ENCODE data around the gene VSNL1.
A peak's percentile ranks its signal among the peaks of the same experiment; 100 is the strongest.

The VSNL1 gene

GRCh38 chr2:17587469-17587868 lies 47.0 kb downstream of the VSNL1 start:
- no peak overlapping the region for H3K27ac ChIP-seq (ENCODE audit: low read length)
- H3K4me1 ChIP-seq (ENCODE audit: control insufficient read depth, low read depth, low read length), result peaks cover 16% of the 10 kb centered on the region

GRCh38 chr2:17588031-17588430 lies 47.5 kb downstream of the VSNL1 start:
- Histone ChIP-seq H3K27ac (ENCODE audit: low read length) (no peak overlapping the region), H3K4me3 (ENCODE audit: low read length) (no peak overlapping the region), H3K27me3 (ENCODE audit: control insufficient read depth, insufficient read depth, low read length) (no peaks in the 10 kb centered on the region), H3K36me3 (ENCODE audit: control insufficient read depth, low read depth, low read length) (no peaks in the 10 kb centered on the region), H3K9ac (ENCODE audit: low read length) (no peak overlapping the region), H3K4me1 (ENCODE audit: control insufficient read depth, low read depth, low read length) (peaks cover 16% of the 10 kb centered on the region), H3K9me3 (ENCODE audit: control insufficient read depth, low read depth, low read length) (no peaks in the 10 kb centered on the region)

More at GRCh38 chr2:17587469-17587868, 47.0 kb downstream of the VSNL1 start:
- Histone ChIP-seq H3K9ac (ENCODE audit: low read length) (no peak overlapping the region), H3K36me3 (ENCODE audit: control insufficient read depth, low read depth, low read length) (no peaks in the 10 kb centered on the region), H3K27me3 (ENCODE audit: control insufficient read depth, insufficient read depth, low read length) (no peaks in the 10 kb centered on the region), H3K4me3 (ENCODE audit: low read length) (no peak overlapping the region), H3K9me3 (ENCODE audit: control insufficient read depth, low read depth, low read length) (no peaks in the 10 kb centered on the region)

- Histone ChIP-seq H3K9ac (ENCODE audit: low read length) (no peak overlapping the region), H3K4me1 (ENCODE audit: control insufficient read depth, low read depth, low read length) (peaks cover 16% of the 10 kb centered on the region), H3K36me3 (ENCODE audit: control insufficient read depth, low read depth, low read length) (peaks cover 7% of the 10 kb centered on the region), H3K9me3 (ENCODE audit: control insufficient read depth, low read depth, low read length) (no peaks in the 10 kb centered on the region), H3K27ac (ENCODE audit: low read length) (no peak overlapping the region), H3K27me3 (ENCODE audit: control insufficient read depth, insufficient read depth, low read length) (no peaks in the 10 kb centered on the region), H3K4me3 (ENCODE audit: low read length) (no peak overlapping the region)
These were observed 49.0 kb downstream of the VSNL1 start for GRCh38 chr2:17589406-17590035.

- no peaks in the 10 kb centered on the region for H3K27me3 ChIP-seq (ENCODE audit: control insufficient read depth, insufficient read depth, low read length)
- H3K4me1 ChIP-seq (ENCODE audit: control insufficient read depth, low read depth, low read length), result peaks cover 16% of the 10 kb centered on the region
- H3K4me3 ChIP-seq (ENCODE audit: low read length), result no peak overlapping the region
- no peak overlapping the region for H3K9ac ChIP-seq (ENCODE audit: low read length)
- peaks cover 7% of the 10 kb centered on the region for H3K36me3 ChIP-seq (ENCODE audit: control insufficient read depth, low read depth, low read length)
- H3K9me3 ChIP-seq (ENCODE audit: control insufficient read depth, low read depth, low read length), result no peaks in the 10 kb centered on the region
- H3K27ac ChIP-seq (ENCODE audit: low read length), result peak overlapping the region; percentile 51
These were observed 49.9 kb downstream of the VSNL1 start for GRCh38 chr2:17590342-17590911.

- no peak overlapping the region for H3K4me3 ChIP-seq (ENCODE audit: low read length)
- H3K9me3 ChIP-seq (ENCODE audit: control insufficient read depth, low read depth, low read length), result no peaks in the 10 kb centered on the region
- no peak overlapping the region for H3K27ac ChIP-seq (ENCODE audit: low read length)
- H3K36me3 ChIP-seq (ENCODE audit: control insufficient read depth, low read depth, low read length), result peaks cover 7% of the 10 kb centered on the region
- no peak overlapping the region for H3K9ac ChIP-seq (ENCODE audit: low read length)
- H3K4me1 ChIP-seq (ENCODE audit: control insufficient read depth, low read depth, low read length), result peaks cover 18% of the 10 kb centered on the region
- no peaks in the 10 kb centered on the region for H3K27me3 ChIP-seq (ENCODE audit: control insufficient read depth, insufficient read depth, low read length)
These were observed 51.4 kb downstream of the VSNL1 start for GRCh38 chr2:17591846-17592245.

- H3K4me3 ChIP-seq (ENCODE audit: low read length), result no peak overlapping the region
- H3K27ac ChIP-seq (ENCODE audit: low read length), result no peak overlapping the region
- peaks cover 27% of the 10 kb centered on the region for H3K4me1 ChIP-seq (ENCODE audit: control insufficient read depth, low read depth, low read length)
- no peak overlapping the region for H3K9ac ChIP-seq (ENCODE audit: low read length)
- peaks cover 7% of the 10 kb centered on the region for H3K36me3 ChIP-seq (ENCODE audit: control insufficient read depth, low read depth, low read length)
- no peaks in the 10 kb centered on the region for H3K9me3 ChIP-seq (ENCODE audit: control insufficient read depth, low read depth, low read length)
- H3K27me3 ChIP-seq (ENCODE audit: control insufficient read depth, insufficient read depth, low read length), result no peaks in the 10 kb centered on the region
These were observed 52.4 kb downstream of the VSNL1 start for GRCh38 chr2:17592731-17593409.

- Histone ChIP-seq H3K4me3 (ENCODE audit: low read length) (no peak overlapping the region), H3K27me3 (ENCODE audit: control insufficient read depth, insufficient read depth, low read length) (no peaks in the 10 kb centered on the region), H3K27ac (ENCODE audit: low read length) (no peak overlapping the region), H3K9me3 (ENCODE audit: control insufficient read depth, low read depth, low read length) (no peaks in the 10 kb centered on the region), H3K9ac (ENCODE audit: low read length) (no peak overlapping the region), H3K36me3 (ENCODE audit: control insufficient read depth, low read depth, low read length) (peaks cover 7% of the 10 kb centered on the region), H3K4me1 (ENCODE audit: control insufficient read depth, low read depth, low read length) (peaks cover 30% of the 10 kb centered on the region)
These were observed 52.9 kb downstream of the VSNL1 start for GRCh38 chr2:17593445-17593840.

- no peak overlapping the region for H3K9ac ChIP-seq (ENCODE audit: low read length)
- H3K27me3 ChIP-seq (ENCODE audit: control insufficient read depth, insufficient read depth, low read length), result no peaks in the 10 kb centered on the region
- peaks cover 34% of the 10 kb centered on the region for H3K4me1 ChIP-seq (ENCODE audit: control insufficient read depth, low read depth, low read length)
- no peak overlapping the region for H3K27ac ChIP-seq (ENCODE audit: low read length)
- no peaks in the 10 kb centered on the region for H3K9me3 ChIP-seq (ENCODE audit: control insufficient read depth, low read depth, low read length)
- no peak overlapping the region for H3K4me3 ChIP-seq (ENCODE audit: low read length)
- H3K36me3 ChIP-seq (ENCODE audit: control insufficient read depth, low read depth, low read length), result peaks cover 7% of the 10 kb centered on the region
These were observed 53.5 kb downstream of the VSNL1 start for GRCh38 chr2:17593841-17594491.

GRCh38 chr2:17594533-17595401 lies 54.3 kb downstream of the VSNL1 start:
- Histone ChIP-seq H3K4me3 (ENCODE audit: low read length) (no peak overlapping the region), H3K4me1 (ENCODE audit: control insufficient read depth, low read depth, low read length) (peaks cover 33% of the 10 kb centered on the region), H3K9me3 (ENCODE audit: control insufficient read depth, low read depth, low read length) (no peaks in the 10 kb centered on the region), H3K27ac (ENCODE audit: low read length) (no peak overlapping the region), H3K27me3 (ENCODE audit: control insufficient read depth, insufficient read depth, low read length) (no peaks in the 10 kb centered on the region), H3K9ac (ENCODE audit: low read length) (no peak overlapping the region), H3K36me3 (ENCODE audit: control insufficient read depth, low read depth, low read length) (peaks cover 7% of the 10 kb centered on the region)

- no peaks in the 10 kb centered on the region for H3K9me3 ChIP-seq (ENCODE audit: control insufficient read depth, low read depth, low read length)
- no peak overlapping the region for H3K9ac ChIP-seq (ENCODE audit: low read length)
- no peaks in the 10 kb centered on the region for H3K36me3 ChIP-seq (ENCODE audit: control insufficient read depth, low read depth, low read length)
- no peak overlapping the region for H3K27ac ChIP-seq (ENCODE audit: low read length)
- no peaks in the 10 kb centered on the region for H3K27me3 ChIP-seq (ENCODE audit: control insufficient read depth, insufficient read depth, low read length)
- peaks cover 19% of the 10 kb centered on the region for H3K4me1 ChIP-seq (ENCODE audit: control insufficient read depth, low read depth, low read length)
- no peak overlapping the region for H3K4me3 ChIP-seq (ENCODE audit: low read length)
These were observed 59.1 kb downstream of the VSNL1 start for GRCh38 chr2:17599617-17600016.

Measured in iPS-18a (cell line).